Astrocyte of the cerebellum (primary cell): Measurements from ENCODE around the gene LTB4R.

Experiments used
- DNase-seq: peaks from one replicate; pipeline ENCODE4 v3.0.0-alpha.2; 2011; ENCODE audit warnings: low read depth
- H3K4me3 ChIP-seq: 2 replicates; pipeline ENCODE4 v1.5.1; 2011; ENCODE audit warnings: mild to moderate bottlenecking, low read depth, low read length, moderate library complexity
- in situ Hi-C: cut with HindIII; loops from 2 replicates; pipeline ENCODE4 v1.10.0; 2017; ENCODE audit warnings: low sequenced_read_pairs
- TF ChIP-seq, protein P1 (sequence below): IDR thresholded peaks from 2 replicates; pipeline ENCODE4 v1.5.1; 2012; ENCODE audit warnings: low read length, low read depth, moderate library complexity, mild to moderate bottlenecking; ENCODE audit errors: missing control alignments

LTB4R gene

DNA sequence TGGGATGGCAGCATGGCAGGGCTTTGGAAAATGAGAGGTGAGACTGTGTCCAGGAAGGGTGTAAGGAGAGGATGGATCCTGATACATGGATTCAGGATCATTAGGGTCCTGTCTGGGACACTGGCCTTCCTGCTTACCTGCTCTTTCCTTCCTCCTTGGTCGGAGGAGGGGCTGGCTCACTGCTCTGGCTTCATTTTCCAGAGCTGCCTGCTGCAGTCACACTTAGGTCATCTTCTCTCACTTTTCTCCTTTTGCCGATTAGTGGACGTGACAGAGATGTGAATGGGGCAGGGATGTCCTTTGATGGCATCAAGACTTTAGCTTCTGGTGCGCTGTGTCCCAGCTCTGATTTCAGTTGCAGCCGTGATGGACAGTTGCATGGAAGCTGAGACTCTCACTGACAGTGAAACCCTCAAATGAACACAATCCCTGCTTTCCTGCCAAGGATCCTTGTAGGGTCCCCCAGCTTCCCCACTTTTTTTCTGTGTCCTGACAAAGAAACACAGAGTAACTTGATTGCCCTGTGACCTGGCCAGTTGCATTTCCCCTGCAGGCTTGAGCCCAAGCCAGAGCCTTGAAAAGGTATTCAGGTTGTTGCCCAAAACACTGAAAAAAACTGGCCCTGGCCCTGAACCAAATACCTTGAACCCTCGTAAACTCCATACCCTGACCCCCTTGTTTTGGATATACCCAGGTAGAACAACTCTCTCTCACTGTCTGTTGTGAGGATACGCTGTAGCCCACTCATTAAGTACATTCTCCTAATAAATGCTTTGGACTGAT is 2.8 kb upstream of the LTB4R start:
- TF ChIP-seq, protein P1, sequence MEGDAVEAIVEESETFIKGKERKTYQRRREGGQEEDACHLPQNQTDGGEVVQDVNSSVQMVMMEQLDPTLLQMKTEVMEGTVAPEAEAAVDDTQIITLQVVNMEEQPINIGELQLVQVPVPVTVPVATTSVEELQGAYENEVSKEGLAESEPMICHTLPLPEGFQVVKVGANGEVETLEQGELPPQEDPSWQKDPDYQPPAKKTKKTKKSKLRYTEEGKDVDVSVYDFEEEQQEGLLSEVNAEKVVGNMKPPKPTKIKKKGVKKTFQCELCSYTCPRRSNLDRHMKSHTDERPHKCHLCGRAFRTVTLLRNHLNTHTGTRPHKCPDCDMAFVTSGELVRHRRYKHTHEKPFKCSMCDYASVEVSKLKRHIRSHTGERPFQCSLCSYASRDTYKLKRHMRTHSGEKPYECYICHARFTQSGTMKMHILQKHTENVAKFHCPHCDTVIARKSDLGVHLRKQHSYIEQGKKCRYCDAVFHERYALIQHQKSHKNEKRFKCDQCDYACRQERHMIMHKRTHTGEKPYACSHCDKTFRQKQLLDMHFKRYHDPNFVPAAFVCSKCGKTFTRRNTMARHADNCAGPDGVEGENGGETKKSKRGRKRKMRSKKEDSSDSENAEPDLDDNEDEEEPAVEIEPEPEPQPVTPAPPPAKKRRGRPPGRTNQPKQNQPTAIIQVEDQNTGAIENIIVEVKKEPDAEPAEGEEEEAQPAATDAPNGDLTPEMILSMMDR = no peak
- in situ Hi-C loops = no loop called here
- DNase-seq = no peak
- H3K4me3 ChIP-seq = no peak overlapping the region

DNA sequence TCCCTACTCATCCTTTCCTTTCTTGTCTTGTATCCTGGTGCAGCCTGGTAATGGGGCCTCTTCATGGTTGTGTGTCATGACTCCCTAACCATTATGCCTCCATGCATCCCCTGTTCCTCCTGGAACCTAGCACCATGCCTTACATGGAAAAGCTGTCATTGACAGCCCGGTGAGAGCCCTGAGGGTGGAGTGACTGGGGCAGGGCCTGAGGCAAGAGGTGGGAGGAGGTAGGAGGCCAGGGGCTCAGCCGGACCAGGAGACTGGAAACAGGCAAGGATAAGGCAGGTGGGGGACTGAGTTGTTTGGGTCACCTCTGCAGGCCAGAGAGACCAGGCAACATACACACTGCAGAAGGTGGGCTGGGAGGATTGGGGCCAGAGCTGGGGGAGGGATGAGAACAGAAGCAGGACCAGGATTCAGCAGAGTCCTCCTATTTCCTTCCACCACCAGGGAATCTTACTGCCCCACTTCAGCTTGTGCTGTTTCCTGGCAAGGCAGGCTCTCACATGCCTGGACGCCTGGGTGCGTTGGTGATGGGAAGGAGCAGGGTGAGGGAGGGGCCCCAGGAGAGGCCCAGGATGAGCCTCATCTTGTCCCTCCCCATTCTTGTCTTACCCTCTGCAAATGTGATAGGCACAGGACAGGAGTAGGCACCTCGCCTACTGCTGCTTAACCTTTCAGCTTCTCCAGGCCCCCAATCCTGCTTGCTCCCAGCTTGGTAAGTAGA is 1.6 kb upstream of the LTB4R start, which contains the start of gene LTB4R2:
TSS of gene LTB4R2 (plus strand) at position 603 of the 727 bp plus-strand sequence. CDS start 525 bp downstream, outside the sequence.
- H3K4me3 ChIP-seq = no peak within 1 kb of the TSS
- TF ChIP-seq, protein P1 = no peak
- in situ Hi-C loops = no loop called here
- no peak for DNase-seq

DNA sequence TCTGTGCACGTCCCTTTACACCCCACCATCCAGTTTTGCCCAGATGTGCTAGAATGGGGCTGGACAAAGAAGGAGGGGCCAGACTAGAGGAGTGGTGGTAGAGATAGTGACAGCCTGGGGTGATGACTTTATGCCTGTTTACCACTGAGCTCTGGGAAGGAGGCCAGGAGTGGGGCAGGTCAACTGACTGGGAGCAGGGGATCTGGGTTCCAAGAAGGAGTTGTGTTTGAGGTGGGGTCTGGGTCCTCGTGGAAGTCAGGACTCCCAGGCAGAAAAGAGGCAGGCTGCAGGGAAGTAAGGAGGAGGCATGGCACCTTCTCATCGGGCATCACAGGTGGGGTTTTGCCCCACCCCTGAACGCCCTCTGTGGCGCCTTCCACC is 1.0 kb upstream of the LTB4R start:
- no peak for DNase-seq
- no peak overlapping the region for H3K4me3 ChIP-seq
- TF ChIP-seq, protein P1 = no peak
- in situ Hi-C loops = no loop called here

DNA sequence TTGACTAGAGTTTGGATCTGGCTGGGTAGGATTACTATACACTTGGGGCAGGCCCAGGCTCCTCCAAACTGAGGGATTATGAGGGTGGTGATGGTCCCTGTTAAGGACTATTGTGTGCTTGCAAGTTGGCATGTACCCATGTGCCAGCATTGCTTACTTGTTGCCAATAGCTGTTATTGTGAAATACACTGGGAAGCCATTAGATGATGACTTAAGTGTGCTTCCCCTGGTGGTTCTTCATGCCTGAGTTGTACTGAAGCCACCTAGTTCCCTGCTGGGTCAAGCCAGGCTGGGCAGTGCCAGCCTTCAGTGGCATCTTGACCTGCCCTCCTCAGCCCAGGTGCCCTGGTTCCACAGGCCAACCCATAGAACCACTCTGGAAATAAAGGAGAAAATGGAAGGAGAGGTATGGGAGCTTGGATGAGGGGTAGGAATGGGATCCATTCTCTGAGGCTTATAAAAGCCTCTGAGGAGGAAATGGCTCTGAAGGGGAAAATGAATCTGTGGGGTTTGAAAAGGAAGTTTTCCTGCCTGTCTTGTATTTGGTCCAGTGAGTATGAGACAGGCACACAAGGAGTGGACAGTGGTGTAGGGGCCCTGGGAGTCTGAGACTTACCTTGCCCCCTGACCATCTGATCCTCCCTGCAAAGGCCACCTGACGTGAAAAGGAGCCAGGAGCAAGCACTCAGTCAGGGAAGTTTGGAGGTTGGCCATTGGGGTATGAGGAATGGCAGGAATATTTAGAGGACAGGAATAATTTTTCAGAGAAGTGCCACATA is 724 bp downstream of the LTB4R start:
- H3K4me3 ChIP-seq = no peak overlapping the region
- no peak for DNase-seq
- TF ChIP-seq, protein P1 = no peak
- in situ Hi-C loops = no loop called here

DNA sequence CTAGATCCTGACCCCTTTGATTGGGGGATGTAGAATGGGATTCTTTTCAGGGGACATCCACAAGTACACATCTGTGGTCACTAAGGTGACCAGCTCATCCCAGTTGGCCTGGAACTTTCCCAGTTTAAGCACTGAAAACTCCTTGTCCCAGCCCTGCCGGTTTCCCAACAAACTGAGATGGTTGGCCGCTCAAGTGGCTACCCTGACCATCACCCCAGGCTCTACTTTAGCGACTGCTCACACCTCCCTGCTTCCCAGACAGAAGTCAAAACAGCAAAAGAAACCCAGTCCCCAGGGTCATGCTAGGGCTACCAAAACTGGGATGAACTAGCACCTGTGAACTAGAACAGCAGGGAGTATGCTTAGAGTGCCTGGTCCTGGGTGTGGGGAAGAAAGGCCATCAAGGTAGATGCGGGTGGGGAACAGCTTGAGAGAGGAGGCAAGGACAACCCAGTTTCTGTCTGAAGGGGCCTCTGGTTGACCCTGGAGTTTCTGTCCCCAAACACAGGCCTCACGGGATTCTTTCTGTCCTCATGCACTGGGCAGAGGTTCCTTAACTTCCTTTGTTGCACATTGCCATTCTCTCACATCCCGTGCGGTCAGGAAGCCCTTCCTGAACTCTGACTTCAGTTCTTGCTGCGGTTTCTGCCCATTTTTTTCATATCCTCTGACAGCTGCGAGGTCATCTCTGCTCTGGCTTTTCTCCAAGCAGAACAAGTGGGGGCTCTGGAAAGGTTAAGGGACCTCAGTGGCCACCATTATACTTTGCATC is 1.6 kb downstream of the LTB4R start:
- H3K4me3 ChIP-seq = no peak overlapping the region
- in situ Hi-C loops = no loop called here
- no peak for DNase-seq
- TF ChIP-seq, protein P1 = no peak

DNA sequence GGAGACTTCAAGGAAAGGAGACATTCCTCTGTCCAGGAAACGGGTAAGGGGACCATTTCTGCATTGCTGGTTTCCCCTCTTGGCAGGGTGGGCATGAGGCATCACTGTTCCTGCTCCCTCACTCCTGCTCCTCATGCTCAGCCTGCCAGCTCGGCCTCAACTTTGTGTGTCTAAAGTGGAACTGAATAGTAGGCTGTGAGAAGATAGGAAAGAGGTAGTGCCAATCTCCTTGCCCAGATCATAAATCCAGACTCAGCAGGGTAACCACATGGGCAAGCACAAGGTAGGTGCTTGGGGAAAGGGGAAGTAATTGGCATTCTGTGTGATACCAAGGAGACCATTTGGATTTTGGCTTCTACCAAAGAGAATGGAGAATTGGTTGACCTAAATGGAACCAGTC is 2.6 kb downstream of the LTB4R start:
- no peak overlapping the region for H3K4me3 ChIP-seq
- TF ChIP-seq, protein P1 = no peak
- in situ Hi-C loops = no loop called here
- DNase-seq = no peak
